PC-3 (cell line): ENCODE results near the gene PAOX. TPM values are rescaled to one million over a fixed set of nuclear protein-coding genes. Genes with fewer than 3 reads are reported as not detected.

Experiments used
- ATAC-seq: fragments of 200-7000 bp; cut with Tn5 transposase; 2 replicates; pipeline ENCODE4 v1.9.1; 2020; ENCODE audit warnings: mild to moderate bottlenecking, moderate library complexity
- BruUV-seq: library from RNA; stranded (reverse); fragments of 400-500 nt; replicated peaks from 2 replicates; lab custom pipeline; 2021; lab: Mats Ljungman, UMichigan
- CTCF ChIA-PET: fragments of 300-600 bp; sonication (Branson Sonifier 250); formaldehyde crosslinking; loops from one replicate; lab custom pipeline; 2022; ENCODE audit warnings: antibody characterized with exemption; lab: Charles Lee
- POLR2A ChIA-PET: fragments of 300-600 bp; sonication (Branson Sonifier 250); formaldehyde crosslinking; loops from one replicate; lab custom pipeline; 2022; ENCODE audit warnings: antibody characterized with exemption; ENCODE audit not compliant: unreplicated experiment; lab: Charles Lee
- DNase-seq: peaks from one replicate; pipeline ENCODE4 v3.0.0-alpha.2; 2015
- H2AFZ ChIP-seq: fragments of 300-600 bp; sonication (generic); 2 replicates; pipeline ENCODE4 v1.6.0; 2016; ENCODE audit warnings: antibody characterized with exemption, low read length
- H3F3A ChIP-seq: fragments of 300-600 bp; sonication (generic); one replicate; pipeline ENCODE4 v1.6.0; 2017; ENCODE audit warnings: antibody characterized with exemption, low read length, control low read depth, mild to moderate bottlenecking; ENCODE audit not compliant: unreplicated experiment
- H3K27ac ChIP-seq: fragments of 300-600 bp; sonication (generic); 2 replicates; pipeline ENCODE4 v1.5.1; 2016; ENCODE audit warnings: mild to moderate bottlenecking, low read length
- H3K27me3 ChIP-seq: fragments of 300-600 bp; sonication (generic); 2 replicates; pipeline ENCODE4 v1.6.1; 2016; ENCODE audit warnings: low read length, mixed read lengths
- H3K36me3 ChIP-seq: fragments of 300-600 bp; sonication (generic); 2 replicates; pipeline ENCODE4 v1.6.1; 2016; ENCODE audit warnings: low read depth, mixed run types, low read length, mixed read lengths
- H3K4me1 ChIP-seq: fragments of 300-600 bp; sonication (generic); 2 replicates; pipeline ENCODE4 v1.5.1; 2016; ENCODE audit warnings: low read length; ENCODE audit not compliant: insufficient read depth
- H3K4me2 ChIP-seq: fragments of 300-600 bp; sonication (generic); 2 replicates; pipeline ENCODE4 v1.6.0; 2016; ENCODE audit warnings: low read length
- H3K4me3 ChIP-seq: fragments of 300-600 bp; sonication (generic); 2 replicates; pipeline ENCODE4 v1.5.1; 2016; ENCODE audit warnings: mild to moderate bottlenecking, low read length, mixed read lengths
- H3K79me2 ChIP-seq: fragments of 300-600 bp; sonication (generic); 2 replicates; pipeline ENCODE4 v1.6.1; 2017; ENCODE audit warnings: low read length, mixed read lengths
- H3K9ac ChIP-seq: fragments of 300-600 bp; sonication (generic); 2 replicates; pipeline ENCODE4 v1.6.0; 2016; ENCODE audit warnings: mild to moderate bottlenecking, low read length
- H3K9me2 ChIP-seq: fragments of 300-600 bp; sonication (generic); replicated peaks from 2 replicates; pipeline ENCODE4 v1.6.1; 2016; ENCODE audit warnings: mixed run types, low read length, mixed read lengths
- H3K9me3 ChIP-seq: fragments of 300-600 bp; sonication (generic); 2 replicates; pipeline ENCODE4 v1.6.1; 2016; ENCODE audit warnings: low read length, mixed read lengths
- H4K20me1 ChIP-seq: fragments of 300-600 bp; sonication (generic); 2 replicates; pipeline ENCODE4 v1.6.1; 2016; ENCODE audit warnings: low read length, mixed read lengths
- CTCF ChIP-seq: fragments of 300-600 bp; sonication (generic); conservative IDR thresholded peaks from 2 replicates; pipeline ENCODE4 v1.5.1; 2017; ENCODE audit warnings: antibody characterized with exemption, low read depth, mild to moderate bottlenecking, low read length
- EZH2 ChIP-seq: fragments of 300-600 bp; sonication (generic); IDR thresholded peaks from one replicate; pipeline ENCODE4 v1.6.1; 2017; ENCODE audit warnings: antibody characterized with exemption, mild to moderate bottlenecking, low read length; ENCODE audit not compliant: unreplicated experiment
- EZH2phosphoT487 ChIP-seq: fragments of 300-600 bp; sonication (generic); IDR thresholded peaks from 2 replicates; pipeline ENCODE4 v1.6.1; 2018; ENCODE audit warnings: mild to moderate bottlenecking, antibody characterized with exemption, low read length, borderline replicate concordance
- intact Hi-C: fragments of 100-400 bp; cut with micrococcal nuclease; formaldehyde crosslinking; loops from 2 replicates; pipeline ENCODE4 v1.9.0; 2023
- total RNA-seq: library from RNA; depleted of rRNA; stranded (reverse); fragments of >200 nt; gene quantifications from 2 replicates; pipeline ENCODE4 v1.2.3, GENCODE V29; 2014

Gene PAOX
- total RNA-seq, 1 experiment from 2014 or later, result 4.1 TPM

GRCh38 chr10:133332936-133333699 lies 45.9 kb upstream of the PAOX start:
- Histone ChIP-seq H3K9ac (no peak overlapping the region), H3K9me2 (no peaks in the 10 kb centered on the region), H4K20me1 (no peaks in the 10 kb centered on the region), H3K79me2 (no peaks in the 10 kb centered on the region), H2AFZ (no peak overlapping the region), H3K4me1 (peaks cover under 1% of the 10 kb centered on the region), H3K4me3 (no peak overlapping the region), H3K27ac (no peak overlapping the region), H3K4me2 (no peak overlapping the region), H3K9me3 (no peaks in the 10 kb centered on the region), H3F3A (no peaks in the 10 kb centered on the region), H3K36me3 (no peaks in the 10 kb centered on the region), H3K27me3 (peaks cover 31% of the 10 kb centered on the region)
- intact Hi-C loops, result no loop called here
- ChIA-PET POLR2A (no interaction called here), CTCF (no interaction called here)
- DNase-seq (no peak), ATAC-seq (no peak)
- BruUV-seq, result no TSS peak
- TF ChIP-seq CTCF, result no peak
- TF ChIP-seq EZH2phosphoT487, result no peak
- no peak for TF ChIP-seq EZH2

- Histone ChIP-seq H3K4me3 (no peak overlapping the region), H3K79me2 (no peaks in the 10 kb centered on the region), H3K9me3 (no peaks in the 10 kb centered on the region), H3K4me2 (no peak overlapping the region), H3K27me3 (peaks cover 31% of the 10 kb centered on the region), H4K20me1 (no peaks in the 10 kb centered on the region), H3K4me1 (no peaks in the 10 kb centered on the region), H2AFZ (no peak overlapping the region), H3K9me2 (no peaks in the 10 kb centered on the region), H3F3A (no peaks in the 10 kb centered on the region), H3K27ac (no peak overlapping the region), H3K36me3 (no peaks in the 10 kb centered on the region), H3K9ac (no peak overlapping the region)
- DNase-seq (no peak), ATAC-seq (no peak)
- BruUV-seq, result no TSS peak
- ChIA-PET POLR2A (no interaction called here), CTCF (no interaction called here)
- TF ChIP-seq EZH2 (no peak), CTCF (no peak), EZH2phosphoT487 (no peak)
- intact Hi-C loops, result no loop called here
Measured at GRCh38 chr10:133334503-133335245, 44.4 kb upstream of the PAOX start.
